A549 (cell line): ENCODE results near the gene SRMS. TPM values are rescaled to one million over a fixed set of nuclear protein-coding genes. Genes with fewer than 3 reads are reported as not detected.

ENCODE experiments used
- ATAC-seq, 2 experiments: fragments of 200-7000 bp in 1 of 2; fragments of >200 bp in 1 of 2; cut with Nextera tagmentation in 1 of 2; cut with Tn5 transposase in 1 of 2; 3 replicates each; pipeline versions ENCODE4 v1.8.0 to v1.9.1; 2018 to 2020; ENCODE audit warnings: mild to moderate bottlenecking in 1 of 2, moderate library complexity in 1 of 2
- CTCF ChIA-PET: fragments of 300-600 bp; sonication (Branson Sonifier 250); formaldehyde crosslinking; extraction: SDS; loops from one replicate; lab custom pipeline; 2021; ENCODE audit warnings: antibody characterized with exemption, inconsistent platforms; lab: Yijun Ruan, JAX
- POLR2A ChIA-PET: fragments of 350-600 bp; formaldehyde crosslinking; extraction: SDS; loops from one replicate; lab custom pipeline; 2021; ENCODE audit warnings: antibody characterized with exemption, inconsistent platforms; lab: Yijun Ruan, JAX
- DNase-seq, 2 experiments: peaks; one replicate each; pipeline versions ENCODE4 v3.0.0 to v3.0.0-alpha.2; 2011 to 2016; ENCODE audit warnings: low read depth in 1 of 2, low spot score in 1 of 2
- FAIRE-seq: peaks from 2 replicates; lab custom pipeline; 2011; peaks lifted over from hg19 to GRCh38; lab: Jason Lieb, UNC
- H3K27ac ChIP-seq, 2 experiments: fragments of >200 bp; sonication (Bioruptor Twin); formaldehyde crosslinking; 3 replicates each; pipeline ENCODE4 v1.5.1; 2016 to 2017
- H3K4me1 ChIP-seq: fragments of >200 bp; sonication (Bioruptor Twin); formaldehyde crosslinking; 3 replicates; pipeline ENCODE4 v1.6.1; 2016
- H3K4me2 ChIP-seq: fragments of >200 bp; sonication (Bioruptor Twin); formaldehyde crosslinking; 3 replicates; pipeline ENCODE4 v1.6.1; 2016
- H3K4me3 ChIP-seq: fragments of >200 bp; sonication (Bioruptor Twin); formaldehyde crosslinking; 3 replicates; pipeline ENCODE4 v1.5.1; 2016
- H3K9me3 ChIP-seq: fragments of >200 bp; sonication (Bioruptor Twin); formaldehyde crosslinking; 3 replicates; pipeline ENCODE4 v1.6.1; 2016
- EHF ChIP-seq: fragments of 250-450 bp; sonication (Bioruptor Pico); IDR thresholded peaks from 2 replicates; pipeline ENCODE4 v1.5.0; 2020; ENCODE audit warnings: mild to moderate bottlenecking
- FOSL2 ChIP-seq, 2 experiments: fragments of 450-650 bp in 1 of 2; fragments of >200 bp in 1 of 2; sonication (Bioruptor Twin) in 1 of 2; formaldehyde crosslinking; IDR thresholded peaks; 2 replicates each; pipeline versions ENCODE4 v1.5.0 to v1.6.1; 2016 to 2020; ENCODE audit warnings: mild to moderate bottlenecking in 1 of 2, moderate library complexity in 1 of 2
- GATA3 ChIP-seq: IDR thresholded peaks from 2 replicates; pipeline ENCODE4 v1.6.1; 2012; ENCODE audit warnings: borderline replicate concordance
- HEYL ChIP-seq: fragments of 250-450 bp; sonication (Bioruptor Pico); IDR thresholded peaks from 2 replicates; pipeline ENCODE4 v1.8.0; 2021; ENCODE audit warnings: mild to moderate bottlenecking, moderate library complexity
- HOXA7 ChIP-seq: fragments of 250-450 bp; sonication (Bioruptor Pico); IDR thresholded peaks from 2 replicates; pipeline ENCODE4 v1.5.0; 2020; ENCODE audit warnings: mild to moderate bottlenecking, moderate library complexity
- HOXB5 ChIP-seq: fragments of 250-450 bp; sonication (Bioruptor Pico); IDR thresholded peaks from 2 replicates; pipeline ENCODE4 v1.5.0; 2020; ENCODE audit warnings: mild to moderate bottlenecking, moderate library complexity
- JUNB ChIP-seq: fragments of >200 bp; sonication (Bioruptor Twin); formaldehyde crosslinking; IDR thresholded peaks from 2 replicates; pipeline ENCODE4 v1.6.1; 2016
- MAFK ChIP-seq: fragments of 450-650 bp; IDR thresholded peaks from 2 replicates; pipeline ENCODE4 v1.6.1; 2014; ENCODE audit not compliant: partially characterized antibody
- NFE2L2 ChIP-seq: fragments of 150-350 bp; conservative IDR thresholded peaks from 2 replicates; pipeline ENCODE4 v1.6.1; 2014; ENCODE audit warnings: low read length
- POLR2A ChIP-seq: IDR thresholded peaks from 2 replicates; pipeline ENCODE4 v1.6.1; 2012; ENCODE audit warnings: mild to moderate bottlenecking, low read length
- TFCP2L1 ChIP-seq: fragments of 250-450 bp; sonication (Bioruptor Pico); IDR thresholded peaks from 2 replicates; pipeline ENCODE4 v1.5.0; 2021; ENCODE audit warnings: mild to moderate bottlenecking
- WGBS: methylation state at CpG from one replicate; pipeline ENCODE4 v1.1.6; 2017; ENCODE audit errors: missing lambda C conversion rate; 5-methylcytosine and 5-hydroxymethylcytosine counted together
- polyA plus RNA-seq, 4 experiments: library from polyadenylated mRNA; depleted of rRNA in 3 of 4; stranded (reverse); fragments of >200 nt; fragmentation: RNase III in 1 of 4; extraction: RNeasy Plus Mini Kit Qiagen cat#74134 plus additional on column Dnase treatment in 1 of 4; gene quantifications; 2 replicates in 3 of 4; 3 replicates in 1 of 4; pipeline ENCODE4 v1.2.3, GENCODE V29; 2011 to 2017
- TF ChIP-seq, protein P1 (sequence below): fragments of 250-450 bp; sonication (Bioruptor Pico); IDR thresholded peaks from 2 replicates; pipeline ENCODE4 v1.5.0; 2020; ENCODE audit warnings: low read depth, mild to moderate bottlenecking, moderate library complexity
- TF ChIP-seq, protein P2 (sequence below): fragments of 250-450 bp; sonication (Bioruptor Pico); IDR thresholded peaks from 2 replicates; pipeline ENCODE4 v1.5.0; 2021; ENCODE audit warnings: mild to moderate bottlenecking, moderate library complexity, borderline replicate concordance
- TF ChIP-seq, protein P3 (sequence below): fragments of 200-600 bp; sonication (generic); IDR thresholded peaks from 2 replicates; pipeline ENCODE4 v1.6.1; 2016; ENCODE audit warnings: antibody characterized with exemption, mild to moderate bottlenecking, moderate library complexity
- TF ChIP-seq, protein P4 (sequence below): IDR thresholded peaks from 2 replicates; pipeline ENCODE4 v1.6.1; 2012; ENCODE audit warnings: low read depth, borderline replicate concordance

Gene SRMS
- polyA plus RNA-seq, 2 of the 4 experiments (the other 2 are of a cell fraction), result not detected

GRCh38 chr20:63491078-63491477 lies 56.5 kb downstream of the SRMS start:
- H3K9me3 ChIP-seq, result no peaks in the 10 kb centered on the region
- DNase-seq (no peak), FAIRE-seq (no peak), ATAC-seq (no peak)
- no peak overlapping the region for H3K4me3 ChIP-seq
- no peak overlapping the region for H3K27ac ChIP-seq
- POLR2A ChIA-PET, result no interaction called here
- CTCF ChIA-PET, result no interaction called here
- WGBS, result 82% methylated on average over 4 of the region's 4 CpGs
- no peak overlapping the region for H3K4me2 ChIP-seq
- H3K4me1 ChIP-seq, result no peaks in the 10 kb centered on the region; the same call in 2 of the 3 replicates
- no peak for TF ChIP-seq FOSL2 (IDR thresholded peaks at IDR 0.05)
- TF ChIP-seq FOSL2 (CRISPR knock-in tag; IDR thresholded peaks at IDR 0.05), result no peak
- TF ChIP-seq NFE2L2, result no peak
- TF ChIP-seq, protein P1, sequence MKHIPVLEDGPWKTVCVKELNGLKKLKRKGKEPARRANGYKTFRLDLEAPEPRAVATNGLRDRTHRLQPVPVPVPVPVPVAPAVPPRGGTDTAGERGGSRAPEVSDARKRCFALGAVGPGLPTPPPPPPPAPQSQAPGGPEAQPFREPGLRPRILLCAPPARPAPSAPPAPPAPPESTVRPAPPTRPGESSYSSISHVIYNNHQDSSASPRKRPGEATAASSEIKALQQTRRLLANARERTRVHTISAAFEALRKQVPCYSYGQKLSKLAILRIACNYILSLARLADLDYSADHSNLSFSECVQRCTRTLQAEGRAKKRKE, result no peak
- TF ChIP-seq, protein P2, sequence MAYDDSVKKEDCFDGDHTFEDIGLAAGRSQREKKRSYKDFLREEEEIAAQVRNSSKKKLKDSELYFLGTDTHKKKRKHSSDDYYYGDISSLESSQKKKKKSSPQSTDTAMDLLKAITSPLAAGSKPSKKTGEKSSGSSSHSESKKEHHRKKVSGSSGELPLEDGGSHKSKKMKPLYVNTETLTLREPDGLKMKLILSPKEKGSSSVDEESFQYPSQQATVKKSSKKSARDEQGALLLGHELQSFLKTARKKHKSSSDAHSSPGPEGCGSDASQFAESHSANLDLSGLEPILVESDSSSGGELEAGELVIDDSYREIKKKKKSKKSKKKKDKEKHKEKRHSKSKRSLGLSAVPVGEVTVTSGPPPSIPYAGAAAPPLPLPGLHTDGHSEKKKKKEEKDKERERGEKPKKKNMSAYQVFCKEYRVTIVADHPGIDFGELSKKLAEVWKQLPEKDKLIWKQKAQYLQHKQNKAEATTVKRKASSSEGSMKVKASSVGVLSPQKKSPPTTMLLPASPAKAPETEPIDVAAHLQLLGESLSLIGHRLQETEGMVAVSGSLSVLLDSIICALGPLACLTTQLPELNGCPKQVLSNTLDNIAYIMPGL (CRISPR knock-in tag), result no peak
- TF ChIP-seq HEYL (CRISPR knock-in tag), result no peak
- TF ChIP-seq, protein P3, sequence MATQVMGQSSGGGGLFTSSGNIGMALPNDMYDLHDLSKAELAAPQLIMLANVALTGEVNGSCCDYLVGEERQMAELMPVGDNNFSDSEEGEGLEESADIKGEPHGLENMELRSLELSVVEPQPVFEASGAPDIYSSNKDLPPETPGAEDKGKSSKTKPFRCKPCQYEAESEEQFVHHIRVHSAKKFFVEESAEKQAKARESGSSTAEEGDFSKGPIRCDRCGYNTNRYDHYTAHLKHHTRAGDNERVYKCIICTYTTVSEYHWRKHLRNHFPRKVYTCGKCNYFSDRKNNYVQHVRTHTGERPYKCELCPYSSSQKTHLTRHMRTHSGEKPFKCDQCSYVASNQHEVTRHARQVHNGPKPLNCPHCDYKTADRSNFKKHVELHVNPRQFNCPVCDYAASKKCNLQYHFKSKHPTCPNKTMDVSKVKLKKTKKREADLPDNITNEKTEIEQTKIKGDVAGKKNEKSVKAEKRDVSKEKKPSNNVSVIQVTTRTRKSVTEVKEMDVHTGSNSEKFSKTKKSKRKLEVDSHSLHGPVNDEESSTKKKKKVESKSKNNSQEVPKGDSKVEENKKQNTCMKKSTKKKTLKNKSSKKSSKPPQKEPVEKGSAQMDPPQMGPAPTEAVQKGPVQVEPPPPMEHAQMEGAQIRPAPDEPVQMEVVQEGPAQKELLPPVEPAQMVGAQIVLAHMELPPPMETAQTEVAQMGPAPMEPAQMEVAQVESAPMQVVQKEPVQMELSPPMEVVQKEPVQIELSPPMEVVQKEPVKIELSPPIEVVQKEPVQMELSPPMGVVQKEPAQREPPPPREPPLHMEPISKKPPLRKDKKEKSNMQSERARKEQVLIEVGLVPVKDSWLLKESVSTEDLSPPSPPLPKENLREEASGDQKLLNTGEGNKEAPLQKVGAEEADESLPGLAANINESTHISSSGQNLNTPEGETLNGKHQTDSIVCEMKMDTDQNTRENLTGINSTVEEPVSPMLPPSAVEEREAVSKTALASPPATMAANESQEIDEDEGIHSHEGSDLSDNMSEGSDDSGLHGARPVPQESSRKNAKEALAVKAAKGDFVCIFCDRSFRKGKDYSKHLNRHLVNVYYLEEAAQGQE, result no peak
- no peak for TF ChIP-seq EHF (CRISPR knock-in tag)
- TF ChIP-seq GATA3, result no peak
- TF ChIP-seq POLR2A, result no peak
- TF ChIP-seq HOXB5, result no peak
- no peak for TF ChIP-seq HOXA7 (CRISPR knock-in tag)
- TF ChIP-seq JUNB, result no peak
- TF ChIP-seq MAFK, result no peak
- TF ChIP-seq TFCP2L1, result no peak
- TF ChIP-seq, protein P4, sequence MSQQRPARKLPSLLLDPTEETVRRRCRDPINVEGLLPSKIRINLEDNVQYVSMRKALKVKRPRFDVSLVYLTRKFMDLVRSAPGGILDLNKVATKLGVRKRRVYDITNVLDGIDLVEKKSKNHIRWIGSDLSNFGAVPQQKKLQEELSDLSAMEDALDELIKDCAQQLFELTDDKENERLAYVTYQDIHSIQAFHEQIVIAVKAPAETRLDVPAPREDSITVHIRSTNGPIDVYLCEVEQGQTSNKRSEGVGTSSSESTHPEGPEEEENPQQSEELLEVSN, result no peak

Other genes starting within 250 kb of the SRMS start
- 0.03 and 0.09 TPM in 2 replicates for gene CHRNA4, start 186.4 kb downstream of the SRMS start, polyA plus RNA-seq (2011; rRNA removed)
- 0.08 to 0.23 TPM (median 0.21 TPM) in 3 replicates for gene CHRNA4, start 186.4 kb downstream of the SRMS start, polyA plus RNA-seq (2017; fragmentation: RNase III; extraction: RNeasy Plus Mini Kit Qiagen cat#74134 plus additional on column Dnase treatment)
- 0.14 and 0.32 TPM in 2 replicates for gene KCNQ2, start 75.1 kb downstream of the SRMS start, polyA plus RNA-seq (2011; rRNA removed)
- 0.15 to 0.38 TPM (median 0.36 TPM) in 3 replicates for gene KCNQ2, start 75.1 kb downstream of the SRMS start, polyA plus RNA-seq (2017; fragmentation: RNase III; extraction: RNeasy Plus Mini Kit Qiagen cat#74134 plus additional on column Dnase treatment)
- gene EEF1A2, start 48.7 kb downstream of the SRMS start, polyA plus RNA-seq (2011; rRNA removed), result 16.3 and 17.4 TPM in 2 replicates
- gene EEF1A2, start 48.7 kb downstream of the SRMS start, polyA plus RNA-seq (2017; fragmentation: RNase III; extraction: RNeasy Plus Mini Kit Qiagen cat#74134 plus additional on column Dnase treatment), result 128 to 141 TPM (median 129 TPM) in 3 replicates
- 4.6 and 7.7 TPM in 2 replicates for gene PPDPF, start 27.0 kb downstream of the SRMS start, polyA plus RNA-seq (2011; rRNA removed)
- 217 to 227 TPM (median 224 TPM) in 3 replicates for gene PPDPF, start 27.0 kb downstream of the SRMS start, polyA plus RNA-seq (2017; fragmentation: RNase III; extraction: RNeasy Plus Mini Kit Qiagen cat#74134 plus additional on column Dnase treatment)
- gene PTK6, start 10.4 kb downstream of the SRMS start, polyA plus RNA-seq (2011; rRNA removed), result 1.1 and 1.2 TPM in 2 replicates
- 1.6 to 2.2 TPM (median 2.0 TPM) in 3 replicates for gene PTK6, start 10.4 kb downstream of the SRMS start, polyA plus RNA-seq (2017; fragmentation: RNase III; extraction: RNeasy Plus Mini Kit Qiagen cat#74134 plus additional on column Dnase treatment)
- gene FNDC11, start 6.4 kb upstream of the SRMS start, polyA plus RNA-seq (2011; rRNA removed), result 0.09 and 0.18 TPM in 2 replicates
- gene FNDC11, start 6.4 kb upstream of the SRMS start, polyA plus RNA-seq (2017; fragmentation: RNase III; extraction: RNeasy Plus Mini Kit Qiagen cat#74134 plus additional on column Dnase treatment), result 0.10 to 0.16 TPM (median 0.14 TPM) in 3 replicates
- 3.2 and 4.9 TPM in 2 replicates for gene HELZ2, start 26.5 kb upstream of the SRMS start, polyA plus RNA-seq (2011; rRNA removed)
- gene HELZ2, start 26.5 kb upstream of the SRMS start, polyA plus RNA-seq (2017; fragmentation: RNase III; extraction: RNeasy Plus Mini Kit Qiagen cat#74134 plus additional on column Dnase treatment), result 4.5 to 5.0 TPM (median 4.8 TPM) in 3 replicates
- 6.6 and 6.8 TPM in 2 replicates for gene GMEB2, start 79.4 kb upstream of the SRMS start, polyA plus RNA-seq (2011; rRNA removed)
- gene GMEB2, start 79.4 kb upstream of the SRMS start, polyA plus RNA-seq (2017; fragmentation: RNase III; extraction: RNeasy Plus Mini Kit Qiagen cat#74134 plus additional on column Dnase treatment), result 6.4 to 7.0 TPM (median 6.5 TPM) in 3 replicates
- 2.5 and 2.8 TPM in 2 replicates for gene STMN3, start 105.7 kb upstream of the SRMS start, polyA plus RNA-seq (2011; rRNA removed)
- 3.2 to 5.0 TPM (median 3.8 TPM) in 3 replicates for gene STMN3, start 105.7 kb upstream of the SRMS start, polyA plus RNA-seq (2017; fragmentation: RNase III; extraction: RNeasy Plus Mini Kit Qiagen cat#74134 plus additional on column Dnase treatment)
- gene RTEL1, start 110.6 kb upstream of the SRMS start, polyA plus RNA-seq (2011; rRNA removed), result 12.6 and 13.5 TPM in 2 replicates
- gene RTEL1, start 110.6 kb upstream of the SRMS start, polyA plus RNA-seq (2017; fragmentation: RNase III; extraction: RNeasy Plus Mini Kit Qiagen cat#74134 plus additional on column Dnase treatment), result 10.7 to 11.6 TPM (median 11.3 TPM) in 3 replicates
- 0.20 and 0.22 TPM in 2 replicates for gene TNFRSF6B, start 148.9 kb upstream of the SRMS start, polyA plus RNA-seq (2011; rRNA removed)
- 0.63 to 0.69 TPM (median 0.66 TPM) in 3 replicates for gene TNFRSF6B, start 148.9 kb upstream of the SRMS start, polyA plus RNA-seq (2017; fragmentation: RNase III; extraction: RNeasy Plus Mini Kit Qiagen cat#74134 plus additional on column Dnase treatment)
- 14.1 and 25.1 TPM in 2 replicates for gene ARFRP1, start 160.2 kb upstream of the SRMS start, polyA plus RNA-seq (2011; rRNA removed)
- gene ARFRP1, start 160.2 kb upstream of the SRMS start, polyA plus RNA-seq (2017; fragmentation: RNase III; extraction: RNeasy Plus Mini Kit Qiagen cat#74134 plus additional on column Dnase treatment), result 29.7 to 33.2 TPM (median 31.1 TPM) in 3 replicates
- 9.2 and 9.5 TPM in 2 replicates for gene ZGPAT, start 160.3 kb upstream of the SRMS start, polyA plus RNA-seq (2011; rRNA removed)
- gene ZGPAT, start 160.3 kb upstream of the SRMS start, polyA plus RNA-seq (2017; fragmentation: RNase III; extraction: RNeasy Plus Mini Kit Qiagen cat#74134 plus additional on column Dnase treatment), result 22.6 to 25.6 TPM (median 23.9 TPM) in 3 replicates
- 2.5 and 2.8 TPM in 2 replicates for gene LIME1, start 188.9 kb upstream of the SRMS start, polyA plus RNA-seq (2011; rRNA removed)
- gene LIME1, start 188.9 kb upstream of the SRMS start, polyA plus RNA-seq (2017; fragmentation: RNase III; extraction: RNeasy Plus Mini Kit Qiagen cat#74134 plus additional on column Dnase treatment), result 5.9 to 7.2 TPM (median 6.5 TPM) in 3 replicates
- gene SLC2A4RG, start 192.0 kb upstream of the SRMS start, polyA plus RNA-seq (2011; rRNA removed), result 22.5 and 28.1 TPM in 2 replicates
- gene SLC2A4RG, start 192.0 kb upstream of the SRMS start, polyA plus RNA-seq (2017; fragmentation: RNase III; extraction: RNeasy Plus Mini Kit Qiagen cat#74134 plus additional on column Dnase treatment), result 59.6 to 64.7 TPM (median 64.6 TPM) in 3 replicates